ENCODE results near the gene PRDM5. TPM values are rescaled to one million over a fixed set of nuclear protein-coding genes. Genes with fewer than 3 reads are reported as not detected.

Gene PRDM5
- total RNA-seq, 2 donors from 2014 or later, result 0.50 TPM; not detected in 1

GRCh38 chr4:120893314-120893713 is 29.2 kb downstream of the PRDM5 start:
- H3K9me3 Mint-ChIP-seq, result peaks cover 11% of the 10 kb centered on the region
- H3K27me3 Mint-ChIP-seq, result peaks cover 0 to 26% of the 10 kb centered on the region in 2 donors
- H3K36me3 Mint-ChIP-seq, result no peaks in the 10 kb centered on the region
- H3K4me3 Mint-ChIP-seq, result no peak overlapping the region
- no peak for ATAC-seq
- peaks cover 0 to 5% of the 10 kb centered on the region in 2 donors for H3K4me1 Mint-ChIP-seq (ENCODE audit: low read depth in 2 of 2)
- no peak for DNase-seq (ENCODE audit: low spot score)
- no peak overlapping the region for H3K27ac Mint-ChIP-seq

- DNase-seq (ENCODE audit: low spot score), result no peak
- H3K4me3 Mint-ChIP-seq, result no peak overlapping the region
- H3K9me3 Mint-ChIP-seq, result peaks cover 6% of the 10 kb centered on the region
- H3K27me3 Mint-ChIP-seq, result no peaks in the 10 kb centered on the region
- no peak overlapping the region for H3K27ac Mint-ChIP-seq
- H3K36me3 Mint-ChIP-seq, result no peaks in the 10 kb centered on the region
- H3K4me1 Mint-ChIP-seq (ENCODE audit: low read depth in 2 of 2), result no peaks in the 10 kb centered on the region
- no peak for ATAC-seq
These were observed 36.3 kb downstream of the PRDM5 start for GRCh38 chr4:120886191-120886590.

GRCh38 chr4:120881846-120882245 is 40.7 kb downstream of the PRDM5 start:
- H3K4me1 Mint-ChIP-seq (ENCODE audit: low read depth in 2 of 2), result no peaks in the 10 kb centered on the region
- DNase-seq (ENCODE audit: low spot score) (no peak), ATAC-seq (no peak)
- no peak overlapping the region for H3K27ac Mint-ChIP-seq
- no peaks in the 10 kb centered on the region for H3K9me3 Mint-ChIP-seq
- no peaks in the 10 kb centered on the region for H3K36me3 Mint-ChIP-seq
- H3K27me3 Mint-ChIP-seq, result no peaks in the 10 kb centered on the region
- no peak overlapping the region for H3K4me3 Mint-ChIP-seq

GRCh38 chr4:120881351-120881750 is 41.2 kb downstream of the PRDM5 start:
- H3K27me3 Mint-ChIP-seq, result no peaks in the 10 kb centered on the region
- ATAC-seq, result no peak
- H3K27ac Mint-ChIP-seq, result no peak overlapping the region
- H3K9me3 Mint-ChIP-seq, result no peaks in the 10 kb centered on the region
- H3K36me3 Mint-ChIP-seq, result no peaks in the 10 kb centered on the region
- no peak for DNase-seq (ENCODE audit: low spot score)
- no peaks in the 10 kb centered on the region for H3K4me1 Mint-ChIP-seq (ENCODE audit: low read depth in 2 of 2)
- H3K4me3 Mint-ChIP-seq, result no peak overlapping the region

GRCh38 chr4:120877021-120877420 is 45.5 kb downstream of the PRDM5 start:
- DNase-seq (ENCODE audit: low spot score) (no peak), ATAC-seq (no peak)
- Mint-ChIP-seq H3K4me1 (ENCODE audit: low read depth in 2 of 2) (no peaks in the 10 kb centered on the region), H3K36me3 (no peaks in the 10 kb centered on the region), H3K4me3 (no peak overlapping the region), H3K27me3 (no peaks in the 10 kb centered on the region), H3K9me3 (no peaks in the 10 kb centered on the region), H3K27ac (no peak overlapping the region)

GRCh38 chr4:120874792-120875774 is 47.4 kb downstream of the PRDM5 start:
- ATAC-seq (no peak), DNase-seq (ENCODE audit: low spot score) (no peak)
- H3K9me3 Mint-ChIP-seq, result no peaks in the 10 kb centered on the region
- H3K27ac Mint-ChIP-seq, result no peak overlapping the region
- no peaks in the 10 kb centered on the region for H3K27me3 Mint-ChIP-seq
- H3K36me3 Mint-ChIP-seq, result no peaks in the 10 kb centered on the region
- H3K4me1 Mint-ChIP-seq (ENCODE audit: low read depth in 2 of 2), result no peaks in the 10 kb centered on the region
- H3K4me3 Mint-ChIP-seq, result no peak overlapping the region

GRCh38 chr4:120873554-120873953 is 49.0 kb downstream of the PRDM5 start:
- Mint-ChIP-seq H3K4me1 (ENCODE audit: low read depth in 2 of 2) (peaks cover 0 to 4% of the 10 kb centered on the region in 2 donors), H3K27ac (no peak overlapping the region), H3K27me3 (no peaks in the 10 kb centered on the region), H3K4me3 (no peak overlapping the region), H3K9me3 (no peaks in the 10 kb centered on the region), H3K36me3 (no peaks in the 10 kb centered on the region)
- no peak for DNase-seq (ENCODE audit: low spot score)
- ATAC-seq, result no peak

- Mint-ChIP-seq H3K4me3 (no peak overlapping the region), H3K4me1 (ENCODE audit: low read depth in 2 of 2) (peaks cover 0 to 4% of the 10 kb centered on the region in 2 donors), H3K36me3 (no peaks in the 10 kb centered on the region), H3K27ac (no peak overlapping the region), H3K27me3 (no peaks in the 10 kb centered on the region), H3K9me3 (no peaks in the 10 kb centered on the region)
- no peak for ATAC-seq
- DNase-seq (ENCODE audit: low spot score), result no peak
These were observed 51.4 kb downstream of the PRDM5 start for GRCh38 chr4:120871173-120871572.

- H3K4me3 Mint-ChIP-seq, result no peak overlapping the region
- DNase-seq (ENCODE audit: low spot score) (no peak), ATAC-seq (no peak)
- H3K36me3 Mint-ChIP-seq, result no peaks in the 10 kb centered on the region
- H3K27ac Mint-ChIP-seq, result no peak overlapping the region
- H3K4me1 Mint-ChIP-seq (ENCODE audit: low read depth in 2 of 2), result peaks cover 0 to 4% of the 10 kb centered on the region in 2 donors
- no peaks in the 10 kb centered on the region for H3K27me3 Mint-ChIP-seq
- H3K9me3 Mint-ChIP-seq, result no peaks in the 10 kb centered on the region
These were observed 52.2 kb downstream of the PRDM5 start for GRCh38 chr4:120870279-120870673.

GRCh38 chr4:120869613-120870278 is 52.8 kb downstream of the PRDM5 start:
- DNase-seq (ENCODE audit: low spot score) (no peak), ATAC-seq (no peak)
- Mint-ChIP-seq H3K27me3 (no peaks in the 10 kb centered on the region), H3K27ac (no peak overlapping the region), H3K36me3 (no peaks in the 10 kb centered on the region), H3K9me3 (no peaks in the 10 kb centered on the region), H3K4me3 (no peak overlapping the region), H3K4me1 (ENCODE audit: low read depth in 2 of 2) (peaks cover 0 to 4% of the 10 kb centered on the region in 2 donors)

GRCh38 chr4:120867506-120867905 is 55.0 kb downstream of the PRDM5 start:
- H3K27ac Mint-ChIP-seq, result no peak overlapping the region
- ATAC-seq, result no peak
- no peak overlapping the region for H3K4me3 Mint-ChIP-seq
- peaks cover 0 to 4% of the 10 kb centered on the region in 2 donors for H3K4me1 Mint-ChIP-seq (ENCODE audit: low read depth in 2 of 2)
- no peaks in the 10 kb centered on the region for H3K36me3 Mint-ChIP-seq
- H3K27me3 Mint-ChIP-seq, result no peaks in the 10 kb centered on the region
- no peak for DNase-seq (ENCODE audit: low spot score)
- H3K9me3 Mint-ChIP-seq, result no peaks in the 10 kb centered on the region

- no peak for DNase-seq (ENCODE audit: low spot score)
- Mint-ChIP-seq H3K27me3 (peaks cover 0 to 5% of the 10 kb centered on the region in 2 donors), H3K9me3 (no peaks in the 10 kb centered on the region), H3K36me3 (no peaks in the 10 kb centered on the region), H3K27ac (no peak overlapping the region), H3K4me3 (no peak overlapping the region), H3K4me1 (ENCODE audit: low read depth in 2 of 2) (peaks cover 0 to 4% of the 10 kb centered on the region in 2 donors)
- no peak for ATAC-seq
These were observed 56.5 kb downstream of the PRDM5 start for GRCh38 chr4:120865985-120866384.

GRCh38 chr4:120864969-120865368 is 57.6 kb downstream of the PRDM5 start:
- H3K36me3 Mint-ChIP-seq, result no peaks in the 10 kb centered on the region
- peaks cover 0 to 5% of the 10 kb centered on the region in 2 donors for H3K27me3 Mint-ChIP-seq
- H3K4me1 Mint-ChIP-seq (ENCODE audit: low read depth in 2 of 2), result peaks cover 0 to 4% of the 10 kb centered on the region in 2 donors
- no peak overlapping the region for H3K4me3 Mint-ChIP-seq
- no peaks in the 10 kb centered on the region for H3K9me3 Mint-ChIP-seq
- DNase-seq (ENCODE audit: low spot score), result no peak
- no peak for ATAC-seq
- H3K27ac Mint-ChIP-seq, result no peak overlapping the region

GRCh38 chr4:120862432-120862831 is 60.1 kb downstream of the PRDM5 start:
- Mint-ChIP-seq H3K27ac (no peak overlapping the region), H3K27me3 (peaks cover 0 to 5% of the 10 kb centered on the region in 2 donors), H3K36me3 (no peaks in the 10 kb centered on the region), H3K4me1 (ENCODE audit: low read depth in 2 of 2) (no peaks in the 10 kb centered on the region), H3K9me3 (no peaks in the 10 kb centered on the region), H3K4me3 (no peak overlapping the region)
- ATAC-seq (no peak), DNase-seq (ENCODE audit: low spot score) (no peak)

Data from natural killer cell treated with Interleukin-12 subunit alpha and Interleukin-12 subunit beta and Interleukin-15 and Interleukin-18, amount 100 ng/mL, for 72 hours (primary cell).